ENCODE measurements around the gene KIAA1671.
"Not testable (repeated sequence)": the region's sequence is repeated elsewhere in the genome, so short reads cannot be mapped to it uniquely, and the experiment has no call there.

KIAA1671 gene

GRCh38 chr22:25235547-25236290 is 283.2 kb downstream of the KIAA1671 start:
- peak; percentile 19 for DNase-seq (ENCODE audit: low read depth)

GRCh38 chr22:25236417-25236816 is 283.9 kb downstream of the KIAA1671 start:
- no peak for DNase-seq (ENCODE audit: low read depth)

GRCh38 chr22:25237503-25237902 is 285.0 kb downstream of the KIAA1671 start:
- no peak for DNase-seq (ENCODE audit: low read depth)

- not testable (repeated sequence) for DNase-seq (ENCODE audit: low read depth)
Observed at GRCh38 chr22:25238058-25238457, 285.5 kb downstream of the KIAA1671 start.

Measured in non-pigmented ciliary epithelial cell (primary cell).